Middle frontal gyrus (tissue), 1 donor: Measurements from ENCODE around the gene IL36G.
A peak's percentile ranks its signal among the peaks of the same experiment; 100 is the strongest.
"Not testable (repeated sequence)": the region's sequence is repeated elsewhere in the genome, so short reads cannot be mapped to it uniquely, and the experiment has no call there.

Source experiments
- DNase-seq: peaks from one replicate; pipeline ENCODE4 v3.0.0-alpha.2; 2015; ENCODE audit warnings: low spot score; ENCODE audit errors: extremely low spot score

IL36G gene

DNA sequence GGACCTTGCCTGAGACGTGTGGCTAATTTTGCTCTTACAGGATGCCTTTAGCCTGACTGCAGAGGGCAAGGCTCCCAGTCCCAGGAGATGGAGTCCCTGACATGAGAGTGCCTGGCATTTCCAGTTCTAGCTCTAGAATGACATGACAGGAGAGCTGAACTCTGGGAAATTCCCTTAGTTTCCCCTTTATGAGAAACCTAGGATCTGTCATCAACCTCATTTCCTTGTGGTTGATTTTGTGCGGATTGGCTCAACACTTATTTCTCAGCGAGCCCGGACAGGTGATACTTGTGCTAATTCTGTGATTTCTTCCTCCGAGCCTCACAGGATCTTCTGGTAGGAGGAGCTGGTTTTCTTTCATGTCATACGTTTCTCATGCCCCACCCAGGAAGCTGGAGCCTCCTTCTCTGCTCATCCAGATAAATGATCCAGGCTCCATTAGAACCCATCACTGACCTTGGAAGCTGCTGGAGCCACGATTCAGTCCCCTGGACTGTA is at the start of gene IL36G:
IL36G (plus strand) TSS at position 448 of the 498 bp plus-strand sequence. CDS start 633 bp downstream, outside the sequence.
- DNase-seq, result no peak

DNA sequence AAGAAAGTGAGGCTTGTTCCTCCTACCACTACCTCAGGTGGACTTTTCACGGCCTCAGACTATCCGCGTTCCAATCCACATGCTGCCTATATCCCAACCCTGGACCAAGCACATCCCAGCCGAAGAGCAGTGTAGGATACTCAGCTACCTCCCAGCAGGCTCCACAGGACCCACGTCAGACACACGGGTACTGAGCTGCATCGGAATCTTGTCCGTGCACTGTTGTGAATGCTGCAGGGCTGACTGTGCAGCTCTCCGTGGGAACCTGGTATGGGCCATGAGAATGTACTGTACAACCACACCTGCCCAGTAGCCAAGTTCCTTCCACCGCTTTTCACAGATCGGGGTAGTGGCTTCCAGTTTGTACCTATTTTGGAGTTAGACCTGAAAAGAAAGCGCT is 44.5 kb upstream of the IL36G start:
- DNase-seq, result no peak

DNA sequence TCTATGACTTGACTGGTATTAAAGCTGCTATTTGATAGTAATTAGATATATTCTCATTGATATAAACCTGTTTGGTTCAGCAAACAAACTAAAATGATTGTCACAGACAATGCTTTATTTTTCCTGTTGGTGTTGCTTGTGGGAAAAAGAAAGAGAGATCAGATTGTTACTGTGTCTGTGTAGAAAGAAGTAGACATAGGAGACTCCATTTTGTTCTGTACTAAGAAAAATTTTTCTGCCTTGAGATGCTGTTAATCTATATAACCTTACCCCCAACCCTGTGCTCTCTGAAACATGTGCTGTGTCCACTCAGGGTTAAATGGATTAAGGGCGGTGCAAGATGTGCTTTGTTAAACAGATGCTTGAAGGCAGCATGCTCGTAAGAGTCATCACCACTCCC is 43.7 kb upstream of the IL36G start:
- DNase-seq, result not testable (repeated sequence)

DNA sequence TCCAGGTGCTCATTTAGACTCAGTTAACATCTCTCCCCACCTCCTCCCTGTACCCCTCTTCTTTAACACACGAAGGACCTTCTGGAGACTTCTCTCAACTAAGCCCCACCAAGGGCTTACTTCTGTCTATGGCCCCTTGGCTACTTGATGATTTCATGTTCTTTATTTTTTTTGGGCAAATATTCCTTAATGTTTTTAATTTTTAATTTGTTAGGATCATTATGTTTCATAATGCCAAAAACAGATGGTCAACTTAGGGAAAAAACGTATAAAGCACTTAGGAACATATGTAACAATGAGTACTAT is 40.9 kb upstream of the IL36G start:
- no peak for DNase-seq

DNA sequence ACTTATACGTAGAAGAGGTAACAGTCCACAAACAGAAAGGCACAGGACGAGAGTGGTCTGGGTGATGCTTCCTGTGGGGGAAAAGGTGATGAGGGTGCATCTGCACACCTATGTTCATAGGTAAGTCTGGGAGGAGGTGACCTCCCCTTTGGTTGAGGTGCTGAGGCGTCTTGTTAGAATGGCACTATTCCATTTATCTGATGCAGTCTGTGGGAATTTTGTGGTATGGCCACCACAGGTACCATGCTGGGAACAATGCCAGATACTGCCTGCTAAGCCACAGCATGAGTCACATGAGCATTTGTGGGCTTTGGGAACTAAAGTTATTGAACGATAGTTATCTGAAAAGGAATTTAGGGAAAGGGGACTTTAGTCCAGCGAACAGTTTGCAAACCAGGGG is 38.9 kb upstream of the IL36G start:
- DNase-seq, result no peak

DNA sequence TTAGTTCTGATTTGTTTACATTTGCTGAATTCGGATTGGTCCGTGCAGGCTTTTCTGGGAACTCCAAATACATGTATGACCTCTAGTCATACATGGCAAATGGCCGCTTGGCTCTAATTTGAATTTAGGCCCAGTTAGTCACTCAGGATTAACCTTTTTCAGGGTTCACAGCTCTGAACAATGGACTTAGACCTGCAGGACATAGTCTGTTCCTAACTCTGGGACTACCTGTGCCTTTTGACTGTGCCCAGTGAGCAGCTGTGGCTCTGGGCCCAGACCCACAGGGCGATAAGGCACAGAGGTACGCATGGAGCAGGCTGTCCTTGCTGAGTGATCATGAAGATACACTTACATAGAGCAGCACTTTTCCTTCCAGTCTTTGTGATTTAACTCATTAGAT is 38.4 kb upstream of the IL36G start:
- no peak for DNase-seq

DNA sequence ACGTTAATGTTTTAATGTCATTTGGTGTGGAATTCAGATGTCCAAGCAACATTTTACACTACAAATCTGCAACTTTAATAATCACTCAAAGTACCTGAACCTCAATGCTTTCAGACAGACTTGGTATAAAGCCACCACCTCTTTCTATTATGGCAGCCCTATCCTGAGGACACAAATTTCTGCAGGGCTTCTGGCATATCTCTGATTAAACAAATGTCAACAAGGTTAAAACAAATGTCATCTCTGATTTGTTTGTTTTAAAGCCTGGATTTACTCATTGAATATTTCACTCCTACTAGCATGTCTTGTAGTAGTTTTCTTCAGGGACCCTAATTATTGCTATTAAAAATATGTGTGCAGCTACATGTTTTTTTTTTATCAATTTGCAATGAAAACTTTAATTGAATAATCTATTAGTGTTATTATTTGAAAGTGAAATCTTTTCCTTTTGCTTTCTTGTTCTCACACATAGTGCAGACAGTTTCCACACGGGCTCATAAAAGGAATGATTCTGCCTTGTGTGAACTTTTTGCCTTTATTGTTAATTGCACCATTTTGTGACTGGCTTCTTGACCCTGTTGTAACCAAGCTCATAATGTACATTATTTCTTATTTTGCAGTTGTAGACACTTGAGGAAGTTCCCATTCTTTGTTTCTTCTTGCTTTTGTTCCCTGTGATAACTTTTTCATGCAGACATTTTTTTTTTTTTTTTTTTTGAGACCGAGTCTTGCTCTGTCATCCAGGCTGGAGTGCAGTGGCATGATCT is 36.8 kb upstream of the IL36G start:
- DNase-seq, result no peak

DNA sequence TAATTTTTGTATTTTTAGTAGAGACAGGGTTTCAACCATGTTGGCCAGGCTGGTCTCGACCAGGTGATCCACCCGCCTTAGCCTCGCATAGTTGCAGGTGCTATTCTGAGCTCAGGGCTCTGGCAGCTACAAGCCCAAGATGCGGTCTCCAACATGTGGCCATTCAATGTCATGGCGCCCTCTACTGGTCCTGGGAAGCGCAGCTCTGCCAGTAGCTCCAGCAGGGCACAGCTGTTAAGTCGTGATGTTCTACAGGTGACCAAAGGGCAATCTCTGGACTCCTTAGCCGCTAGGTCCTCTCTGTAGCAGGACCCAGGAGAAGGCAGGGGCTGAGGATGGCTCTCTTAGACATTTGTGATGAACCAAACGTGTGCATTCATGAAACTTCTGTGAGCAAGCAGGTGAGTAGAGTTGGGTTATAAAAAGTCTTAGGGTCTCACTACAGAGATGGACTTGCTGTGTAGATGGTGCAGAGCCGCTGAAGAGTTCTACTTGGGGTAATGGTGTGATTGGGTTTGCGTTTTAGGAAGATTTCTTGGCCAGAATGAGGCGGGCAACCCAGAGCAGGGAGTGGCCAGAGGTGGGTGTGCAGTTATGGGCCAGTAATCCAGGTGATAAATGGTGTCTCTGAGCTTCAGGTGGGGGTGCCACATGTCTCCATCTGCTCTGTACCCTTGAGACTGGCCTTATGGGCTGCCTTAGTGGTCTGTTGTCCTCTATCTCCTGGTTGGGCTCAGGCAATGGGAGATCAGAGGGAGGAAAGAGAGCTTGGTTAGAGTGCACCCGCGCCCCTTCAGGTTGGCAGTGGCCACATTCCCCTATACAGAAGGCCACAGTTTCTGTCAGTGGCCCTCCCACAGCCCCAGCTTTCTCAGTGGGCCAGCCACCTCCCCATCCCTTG is 35.8 kb upstream of the IL36G start:
- DNase-seq, result peak; percentile 66

DNA sequence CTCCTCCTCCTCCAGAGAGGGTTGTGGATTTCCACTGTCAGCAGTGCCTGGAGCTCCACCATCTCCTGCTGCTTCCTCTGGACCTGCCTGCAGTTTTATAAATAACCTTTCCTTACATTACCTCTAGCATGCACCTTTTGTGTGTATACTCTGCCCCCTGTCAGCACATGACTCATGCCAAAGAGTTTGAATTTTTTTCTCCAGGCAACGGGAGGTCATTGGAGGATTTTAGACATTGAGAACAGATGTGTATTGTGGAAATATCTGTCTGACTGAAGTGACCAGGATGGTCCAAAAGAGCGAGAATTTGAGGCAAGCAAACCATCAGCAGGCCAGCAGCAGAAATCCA is 35.2 kb upstream of the IL36G start:
- DNase-seq, result no peak

DNA sequence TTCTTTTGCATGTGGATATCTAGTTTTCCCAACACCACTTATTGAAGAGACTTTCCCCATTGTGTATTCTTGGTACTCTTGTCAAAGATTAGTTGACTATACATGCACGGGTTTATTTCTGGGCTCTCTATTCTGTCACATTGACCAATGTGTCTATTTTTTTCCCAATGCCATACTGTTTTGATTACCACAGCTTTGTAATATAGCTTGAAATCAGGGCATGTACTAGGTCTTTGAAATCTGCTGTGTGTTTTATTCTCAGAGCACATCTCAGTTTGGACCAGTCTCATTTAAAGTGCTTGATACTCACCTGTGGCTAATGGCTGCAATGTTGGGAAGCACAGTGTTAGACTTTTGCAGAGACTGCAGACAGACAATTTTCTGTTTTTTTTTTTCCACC is 32.8 kb upstream of the IL36G start:
- DNase-seq, result no peak

DNA sequence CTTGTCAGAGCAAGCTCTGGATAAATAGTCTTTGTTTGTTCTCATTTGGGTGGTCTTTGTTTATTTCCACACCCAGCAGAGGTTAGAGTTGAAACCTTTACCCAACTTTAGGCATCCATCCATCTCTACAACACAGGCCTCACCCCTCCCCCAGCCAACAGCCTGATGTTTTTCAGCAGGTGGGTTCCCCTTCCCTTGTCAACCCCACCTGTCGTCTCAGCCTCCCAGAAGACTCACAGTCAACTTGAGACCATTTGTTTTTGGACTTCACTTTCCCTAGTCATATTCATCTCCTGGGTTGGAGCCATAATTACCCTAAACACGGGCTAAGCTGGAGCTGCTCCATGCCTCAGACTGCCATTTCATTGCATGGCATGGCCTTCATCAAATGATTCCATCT is 31.7 kb upstream of the IL36G start:
- DNase-seq, result no peak

DNA sequence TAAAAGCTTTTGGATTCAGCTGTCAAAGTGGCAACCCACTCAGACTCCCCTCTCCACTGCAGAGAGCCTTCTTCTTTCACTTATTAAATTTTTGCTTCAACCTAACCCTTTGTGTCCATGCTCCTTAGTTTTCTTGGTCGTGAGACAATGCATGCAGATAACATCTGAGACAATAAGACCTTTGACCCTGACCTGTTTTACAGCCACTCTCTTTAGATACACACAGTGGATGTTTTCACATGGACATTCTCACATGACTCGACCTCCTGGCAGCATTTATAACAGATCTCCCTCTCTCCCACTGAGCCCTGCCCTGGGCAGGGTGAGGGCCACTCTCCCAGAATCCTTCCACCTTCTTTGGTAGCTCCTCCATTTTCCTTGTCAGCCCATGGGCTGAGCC is 30.4 kb upstream of the IL36G start:
- no peak for DNase-seq

DNA sequence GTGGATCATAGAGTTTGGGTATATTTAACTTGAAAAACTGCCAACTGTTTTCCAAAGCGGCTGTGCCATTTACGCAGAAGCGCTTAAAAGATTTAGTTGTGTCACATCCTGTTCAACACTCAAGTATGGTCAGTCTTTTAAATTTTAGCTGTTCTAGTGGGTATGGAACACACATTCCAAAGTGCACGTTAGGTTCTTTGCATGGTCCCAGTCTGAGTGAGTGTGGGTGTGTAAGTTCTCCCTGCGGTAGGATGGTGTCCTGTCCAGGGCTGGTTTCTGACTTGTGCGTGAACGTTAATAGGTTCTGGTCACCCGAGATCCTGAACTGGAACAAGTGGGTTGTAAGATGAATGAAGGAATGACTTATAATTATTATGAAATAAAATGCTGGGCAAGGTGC is 28.4 kb upstream of the IL36G start:
- DNase-seq, result no peak

DNA sequence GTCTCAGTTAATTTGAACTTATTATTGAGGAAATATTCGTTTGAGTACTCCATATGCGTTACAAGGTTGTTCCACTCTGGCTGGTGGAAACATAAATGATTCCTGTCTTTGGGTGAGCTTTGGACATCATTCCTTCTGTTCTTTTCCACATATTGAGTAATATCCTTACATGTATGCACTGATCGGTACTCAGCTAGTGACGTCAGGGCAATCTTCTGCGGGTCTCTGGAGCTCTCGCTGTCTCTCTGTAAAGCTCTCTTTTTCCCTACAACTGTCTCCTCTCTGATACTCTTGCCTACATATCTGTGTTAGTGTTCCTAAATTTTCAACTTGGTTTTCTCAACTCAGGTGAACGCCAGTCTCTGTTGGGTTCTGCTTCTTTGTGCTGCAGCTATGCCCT is 23.4 kb upstream of the IL36G start:
- no peak for DNase-seq

DNA sequence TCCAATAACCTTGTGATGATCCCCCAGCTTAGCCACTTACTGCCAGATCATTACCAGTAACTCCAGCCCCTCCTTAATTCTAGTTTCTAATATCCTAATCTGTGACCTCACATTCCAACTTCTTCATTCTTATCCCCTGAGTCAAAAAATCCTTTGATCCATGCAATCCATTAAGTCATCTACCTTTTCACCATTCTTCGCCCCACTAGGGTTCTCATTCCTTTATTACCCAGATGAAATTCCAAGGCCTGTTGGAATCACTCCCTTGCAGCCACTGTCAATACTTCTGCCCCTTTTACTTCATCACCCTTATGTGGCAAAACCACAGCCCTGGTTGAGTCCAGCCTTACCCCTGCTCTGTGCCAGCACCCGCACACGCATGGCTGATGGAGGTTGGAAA is 20.3 kb upstream of the IL36G start:
- no peak for DNase-seq

DNA sequence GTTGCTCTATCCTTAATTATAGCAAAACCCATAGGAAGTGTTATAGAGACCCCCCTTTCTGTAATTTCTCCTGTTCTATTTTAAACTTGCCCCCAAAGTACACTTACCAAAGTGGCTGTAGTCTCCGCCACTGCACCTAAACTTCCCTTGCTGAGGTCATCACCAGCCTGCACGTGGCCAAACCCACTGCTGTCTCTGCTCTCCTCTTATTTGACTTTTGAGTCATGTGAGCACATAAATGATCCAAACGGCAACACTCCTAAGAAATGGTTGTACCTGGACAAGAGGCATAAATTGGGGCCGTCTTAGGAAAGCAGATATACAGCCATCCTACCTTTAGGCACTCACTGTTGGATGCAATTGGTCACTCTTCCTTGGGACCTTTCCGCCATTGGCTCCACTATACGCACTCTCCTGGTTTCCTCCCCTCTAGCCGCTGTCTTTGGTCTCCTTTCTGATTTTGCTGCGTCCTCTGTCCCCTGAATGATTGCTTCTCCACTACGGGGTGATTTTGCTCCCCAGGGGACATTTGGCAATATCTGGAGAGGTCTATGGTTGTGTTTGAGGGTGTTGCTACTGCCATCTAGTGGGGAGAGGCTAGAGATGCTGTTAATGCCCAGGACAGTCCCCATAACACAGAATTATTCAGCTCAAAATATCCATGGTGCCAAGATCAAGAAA is 19.2 kb upstream of the IL36G start:
- DNase-seq, result no peak

DNA sequence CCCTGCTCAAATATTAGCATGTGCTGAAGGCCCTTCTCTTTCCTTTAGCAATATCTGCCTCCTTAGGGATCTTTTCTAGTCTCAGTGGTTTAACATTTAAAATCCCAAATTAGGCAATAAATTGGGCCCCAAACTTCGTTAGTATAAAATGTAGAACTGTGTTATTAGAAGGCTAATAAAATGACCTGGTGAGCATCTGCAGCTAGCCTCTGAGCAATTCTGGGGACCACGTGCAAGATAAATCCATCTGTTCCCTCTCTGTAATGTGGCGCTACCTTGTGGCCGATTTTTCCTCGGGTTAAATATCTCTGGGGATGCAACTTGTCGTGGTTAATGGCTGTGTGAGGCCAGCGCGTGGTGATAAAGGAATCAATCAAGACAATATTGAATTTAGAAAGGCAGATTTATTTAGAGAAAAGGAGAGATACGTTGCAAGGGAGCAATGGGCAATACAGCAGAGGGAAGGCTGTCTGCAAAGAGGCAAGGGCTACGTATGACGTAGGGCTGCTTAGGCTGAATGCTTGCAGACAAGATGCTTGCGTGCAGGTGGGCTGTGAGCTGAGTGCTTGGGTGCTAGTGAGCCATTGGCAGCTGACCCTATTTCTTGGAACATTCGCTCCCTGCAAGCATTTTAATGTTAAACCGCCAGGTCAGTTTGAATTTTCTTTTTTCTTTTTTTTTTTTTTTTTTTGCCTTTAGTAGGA is 18.5 kb upstream of the IL36G start:
- DNase-seq, result no peak

DNA sequence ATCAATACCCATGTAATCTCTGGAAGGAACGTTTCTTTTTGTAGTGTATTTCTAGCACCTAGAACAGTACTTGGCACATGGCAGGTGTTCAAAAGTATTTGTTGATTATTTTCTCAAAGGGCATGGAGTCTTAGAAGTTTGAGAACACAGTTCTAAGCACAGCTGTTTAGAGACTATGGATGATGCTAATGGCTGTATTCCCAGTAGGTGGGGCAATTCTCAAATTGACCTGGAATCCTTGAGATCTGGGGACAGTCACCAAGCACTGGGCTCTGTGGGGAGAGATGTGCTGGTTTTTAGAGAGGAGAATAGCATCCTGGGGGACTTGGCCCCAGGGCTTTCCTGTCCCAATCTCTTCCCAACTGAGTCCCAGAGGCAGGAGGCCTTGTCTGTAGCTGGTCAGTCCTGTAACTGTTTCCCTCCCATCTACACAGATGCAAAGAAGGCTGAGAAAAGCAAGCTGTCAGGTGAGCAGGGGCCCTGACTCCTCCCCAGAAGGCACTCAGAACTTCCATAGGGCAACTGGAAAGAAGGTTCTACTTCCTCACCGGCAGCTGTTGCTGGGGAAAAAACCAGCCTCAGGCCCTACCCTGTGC is 17.5 kb upstream of the IL36G start:
- no peak for DNase-seq

DNA sequence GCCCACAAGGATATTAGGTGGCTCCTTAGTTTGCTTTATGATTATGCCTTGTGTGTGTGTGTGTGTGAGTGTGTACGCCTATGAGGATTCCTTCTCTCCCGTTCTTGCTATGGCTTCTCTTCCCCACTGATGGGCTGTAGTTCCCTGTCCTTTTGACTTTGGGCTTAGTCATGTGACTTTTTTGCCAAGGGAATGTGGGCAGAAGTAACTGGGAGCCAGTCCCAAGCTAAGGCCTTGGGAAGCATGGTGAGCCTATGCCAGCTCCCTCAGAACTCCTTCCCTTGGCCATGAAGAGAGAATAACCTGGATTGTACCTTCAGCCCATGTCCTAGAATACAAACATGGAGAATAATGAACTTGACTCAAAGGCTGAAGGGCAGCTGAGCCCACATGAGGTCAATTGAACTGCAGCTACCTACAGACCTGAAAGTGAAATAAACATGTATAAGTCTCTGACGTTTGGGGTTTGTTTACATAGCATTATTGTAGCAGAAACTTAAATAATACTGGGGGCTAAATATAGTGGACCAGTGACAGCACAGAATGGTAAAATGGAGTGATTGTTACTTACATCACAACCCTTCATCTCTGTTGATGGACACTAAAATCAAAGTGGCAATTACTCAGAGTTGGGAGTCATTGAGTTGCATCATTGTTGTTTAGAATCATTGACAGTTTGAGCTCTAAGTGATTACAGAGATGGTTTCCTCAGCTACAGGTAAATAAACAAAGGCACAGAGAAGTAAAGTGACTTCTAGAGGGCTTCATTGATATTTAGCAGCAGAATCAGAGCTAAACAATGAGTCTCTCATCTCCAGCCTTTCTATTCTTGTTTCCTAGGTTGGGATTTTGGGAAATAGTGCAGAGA is 15.3 kb upstream of the IL36G start:
- no peak for DNase-seq

DNA sequence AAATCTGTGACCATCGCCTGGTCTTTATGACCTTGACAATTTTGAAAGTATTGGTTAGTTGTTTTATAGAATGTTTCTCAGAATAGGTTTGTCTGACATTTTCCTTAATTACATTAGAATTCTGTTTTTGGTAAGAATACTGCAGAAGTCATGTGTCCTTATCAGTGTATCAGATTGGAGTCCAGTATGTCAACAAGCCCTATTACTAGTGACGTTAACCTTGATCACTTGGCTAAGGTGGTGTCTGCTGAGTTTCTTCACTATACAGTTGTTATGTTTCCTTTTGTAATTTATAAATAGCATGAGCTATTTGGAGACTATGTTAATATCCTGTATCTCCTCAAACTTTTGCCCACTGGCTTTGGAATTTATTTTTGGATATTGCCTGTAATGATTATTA is 10.8 kb upstream of the IL36G start:
- DNase-seq, result no peak
